Skin epidermis (tissue), 12 donors: ENCODE data around the gene ST6GALNAC5.

Source experiments
- H3K27ac ChIP-seq, 21 experiments: fragments of 200-600 bp; sonication (generic) in 11 of 21; one replicate each; pipeline ENCODE4 v1.5.0; 2020; ENCODE audit warnings: mild to moderate bottlenecking in 3 of 21, inconsistent platforms in 2 of 21, moderate library complexity in 2 of 21
- H3K4me3 ChIP-seq, 7 experiments: fragments of 200-600 bp; sonication (generic) in 2 of 7; one replicate each; pipeline ENCODE4 v1.5.0; 2020; ENCODE audit warnings: inconsistent platforms in 2 of 7, mild to moderate bottlenecking in 2 of 7, moderate library complexity in 1 of 7

Gene ST6GALNAC5

DNA sequence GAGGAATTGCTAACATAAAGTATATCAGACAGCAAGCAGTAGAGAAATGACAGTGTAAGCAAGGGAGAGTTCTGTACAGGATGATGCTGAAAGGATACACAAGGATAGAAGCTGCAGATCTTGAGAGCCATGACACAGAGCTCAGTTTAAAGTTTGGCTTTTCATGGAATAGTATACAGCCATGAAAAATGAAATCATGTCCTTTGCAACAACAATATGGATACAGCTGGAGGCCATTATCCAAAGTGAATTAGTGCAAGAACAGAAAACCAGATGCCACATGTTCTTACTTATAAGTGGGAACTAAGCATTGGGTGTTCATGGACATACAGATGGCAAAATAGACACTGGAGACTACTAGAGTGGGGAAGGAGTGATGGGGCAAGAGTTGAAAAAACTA lies 169.8 kb downstream of the ST6GALNAC5 start:
- H3K4me3 ChIP-seq = no peak overlapping the region
- H3K27ac ChIP-seq = no peak overlapping the region

GRCh38 chr1:77038000-77038399 lies 170.7 kb downstream of the ST6GALNAC5 start:
- Histone ChIP-seq H3K27ac (no peak overlapping the region), H3K4me3 (no peak overlapping the region)

DNA sequence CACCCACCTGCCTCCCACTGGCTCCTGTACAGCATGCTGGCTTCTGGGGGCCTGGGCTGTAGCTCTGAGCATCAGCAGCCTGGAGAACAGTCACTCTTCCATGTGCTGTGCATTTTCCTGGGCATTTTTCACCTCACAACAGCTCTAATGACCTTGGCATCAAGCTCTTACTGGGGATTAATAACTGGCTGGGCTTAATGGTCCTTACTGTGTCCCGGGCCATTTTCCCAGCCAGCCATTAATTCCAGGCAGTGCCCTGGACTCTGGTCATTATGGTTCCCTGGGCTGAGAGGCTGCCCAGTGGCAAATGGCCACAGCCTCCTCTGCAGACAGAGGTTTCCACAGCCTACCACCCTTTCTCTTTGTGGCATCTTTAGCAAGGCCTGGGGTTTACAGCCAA lies 171.8 kb downstream of the ST6GALNAC5 start:
- H3K4me3 ChIP-seq = no peak overlapping the region
- H3K27ac ChIP-seq = no peak overlapping the region

DNA sequence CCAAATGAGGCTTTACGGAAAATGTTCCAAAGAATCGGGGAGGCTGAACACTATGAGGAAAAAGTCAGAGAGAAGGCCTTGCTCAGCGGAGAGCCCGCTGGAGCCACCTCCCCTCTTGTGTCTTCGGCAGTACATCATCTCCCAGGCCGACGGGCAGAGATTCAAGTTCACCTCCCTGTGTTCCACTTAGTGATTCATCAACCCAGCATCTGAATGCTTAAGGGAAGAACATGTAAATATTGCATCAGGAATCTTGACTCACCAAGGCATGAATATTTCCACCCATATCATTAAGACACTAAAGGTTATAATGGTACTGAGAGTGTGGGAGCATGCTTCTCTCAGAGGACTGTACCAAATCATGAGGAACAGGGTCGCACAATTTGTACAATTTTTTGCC lies 172.5 kb downstream of the ST6GALNAC5 start:
- Histone ChIP-seq H3K27ac (no peak overlapping the region), H3K4me3 (no peak overlapping the region)

GRCh38 chr1:77040826-77041225 lies 173.5 kb downstream of the ST6GALNAC5 start:
- H3K27ac ChIP-seq = no peak overlapping the region
- no peak overlapping the region for H3K4me3 ChIP-seq

DNA sequence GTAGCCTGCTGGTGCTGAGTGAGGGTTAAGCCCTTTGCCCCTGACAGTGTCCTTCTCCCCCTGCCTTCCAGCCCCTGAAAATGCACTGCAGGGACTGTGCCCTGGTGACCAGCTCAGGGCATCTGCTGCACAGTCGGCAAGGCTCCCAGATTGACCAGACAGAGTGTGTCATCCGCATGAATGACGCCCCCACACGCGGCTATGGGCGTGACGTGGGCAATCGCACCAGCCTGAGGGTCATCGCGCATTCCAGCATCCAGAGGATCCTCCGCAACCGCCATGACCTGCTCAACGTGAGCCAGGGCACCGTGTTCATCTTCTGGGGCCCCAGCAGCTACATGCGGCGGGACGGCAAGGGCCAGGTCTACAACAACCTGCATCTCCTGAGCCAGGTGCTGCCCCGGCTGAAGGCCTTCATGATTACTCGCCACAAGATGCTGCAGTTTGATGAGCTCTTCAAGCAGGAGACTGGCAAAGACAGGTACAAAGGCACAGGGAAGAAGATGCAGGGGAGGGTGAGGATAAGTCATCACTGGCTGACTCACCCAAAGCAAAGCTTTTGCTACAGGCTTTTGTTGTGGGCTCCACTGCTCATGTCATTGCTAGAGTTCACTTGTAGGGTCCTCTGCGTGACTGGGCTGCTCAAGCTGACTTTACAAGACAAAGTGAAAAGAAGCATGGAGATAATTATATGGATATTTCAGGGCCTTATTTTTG lies 177.0 kb downstream of the ST6GALNAC5 start:
- Histone ChIP-seq H3K27ac (no peak overlapping the region), H3K4me3 (no peak overlapping the region)

DNA sequence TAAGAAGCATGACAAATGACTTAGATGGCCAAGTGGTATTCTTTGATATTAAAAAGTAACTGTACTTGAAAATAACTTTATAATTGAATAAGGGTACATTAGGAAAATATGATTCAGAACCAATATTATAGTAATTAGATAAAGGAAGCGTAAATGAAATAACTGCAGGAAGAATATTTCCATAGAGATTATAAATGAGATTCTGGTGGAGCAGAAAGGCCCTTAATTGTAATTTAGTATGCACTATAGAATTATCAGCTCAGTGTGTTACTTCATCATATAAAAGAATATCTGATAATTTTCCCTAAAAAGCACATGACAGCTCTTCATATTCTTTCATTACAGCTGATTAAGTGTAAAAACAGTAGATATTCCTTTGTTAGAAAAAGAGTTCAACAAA lies 180.3 kb downstream of the ST6GALNAC5 start:
- Histone ChIP-seq H3K27ac (no peak overlapping the region), H3K4me3 (no peak overlapping the region)

DNA sequence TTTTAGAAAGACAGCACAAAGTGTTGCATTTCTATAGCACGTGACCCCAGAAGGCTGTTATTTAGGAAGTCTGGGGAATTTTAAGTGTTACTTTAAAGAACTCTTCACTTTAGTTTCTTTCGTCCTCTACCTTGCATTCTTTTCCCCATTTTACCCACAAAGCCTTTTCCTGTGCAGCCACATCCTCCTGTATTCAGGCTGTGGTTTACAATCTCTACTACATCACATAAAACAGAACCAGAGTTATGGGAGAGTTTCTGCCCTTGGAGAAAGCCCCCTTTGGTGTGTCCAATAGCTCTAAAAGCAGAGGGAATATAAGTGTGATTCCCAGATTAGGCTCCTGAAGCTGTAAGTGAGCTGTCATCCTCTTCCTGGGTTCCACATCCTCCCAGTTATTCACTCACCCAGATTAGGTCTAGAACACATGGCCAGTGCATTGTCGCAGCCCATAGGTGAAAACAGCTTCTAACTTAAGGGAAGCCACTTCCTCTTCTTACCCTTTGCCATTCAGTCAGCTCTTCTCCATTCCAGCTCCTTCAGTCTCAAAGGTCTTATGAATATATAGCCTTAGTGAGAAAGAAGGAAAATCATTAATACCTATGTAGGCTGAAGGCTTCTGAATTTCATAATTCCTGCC lies 180.8 kb downstream of the ST6GALNAC5 start:
- no peak overlapping the region for H3K4me3 ChIP-seq
- no peak overlapping the region for H3K27ac ChIP-seq

- Histone ChIP-seq H3K4me3 (no peak overlapping the region), H3K27ac (no peak overlapping the region)
Observed at GRCh38 chr1:77048615-77049005, 181.3 kb downstream of the ST6GALNAC5 start.

- Histone ChIP-seq H3K27ac (no peak overlapping the region), H3K4me3 (no peak overlapping the region)
Observed at GRCh38 chr1:77051425-77051824, 184.1 kb downstream of the ST6GALNAC5 start.

- H3K27ac ChIP-seq = no peak overlapping the region
- H3K4me3 ChIP-seq = no peak overlapping the region
Observed at GRCh38 chr1:77056525-77056924, 189.2 kb downstream of the ST6GALNAC5 start.

DNA sequence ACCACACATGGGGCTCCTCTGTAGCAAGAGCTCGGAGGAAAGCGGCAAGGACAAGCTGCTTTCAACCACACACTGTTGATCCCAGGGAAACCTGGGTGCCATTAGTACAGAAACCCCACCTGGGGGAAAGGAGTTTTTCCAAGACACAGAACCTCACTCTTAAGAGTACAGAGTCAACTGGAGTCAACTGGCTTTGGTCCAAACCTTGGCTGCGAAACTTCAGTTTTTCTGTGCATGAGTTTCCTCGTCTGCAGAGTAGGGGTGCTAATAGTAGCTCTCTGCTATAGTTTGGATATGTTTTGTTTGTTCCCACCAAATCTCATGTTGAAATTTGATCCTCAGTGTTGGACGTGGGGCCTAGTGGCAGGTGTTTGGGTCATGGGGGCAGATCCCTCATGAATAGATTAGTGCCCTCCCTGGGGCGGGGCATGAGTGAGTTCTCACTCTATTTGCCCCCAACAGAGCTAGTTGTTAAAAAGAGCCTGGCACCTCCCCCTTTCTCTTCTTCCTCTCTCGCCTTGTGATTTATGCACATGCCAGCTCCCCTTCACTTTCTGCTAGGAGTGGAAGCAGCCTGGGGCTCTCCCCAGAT lies 190.8 kb downstream of the ST6GALNAC5 start:
- no peak overlapping the region for H3K27ac ChIP-seq
- H3K4me3 ChIP-seq = no peak overlapping the region

GRCh38 chr1:77060000-77060399 lies 192.7 kb downstream of the ST6GALNAC5 start:
- Histone ChIP-seq H3K27ac (no peak overlapping the region), H3K4me3 (no peak overlapping the region)

DNA sequence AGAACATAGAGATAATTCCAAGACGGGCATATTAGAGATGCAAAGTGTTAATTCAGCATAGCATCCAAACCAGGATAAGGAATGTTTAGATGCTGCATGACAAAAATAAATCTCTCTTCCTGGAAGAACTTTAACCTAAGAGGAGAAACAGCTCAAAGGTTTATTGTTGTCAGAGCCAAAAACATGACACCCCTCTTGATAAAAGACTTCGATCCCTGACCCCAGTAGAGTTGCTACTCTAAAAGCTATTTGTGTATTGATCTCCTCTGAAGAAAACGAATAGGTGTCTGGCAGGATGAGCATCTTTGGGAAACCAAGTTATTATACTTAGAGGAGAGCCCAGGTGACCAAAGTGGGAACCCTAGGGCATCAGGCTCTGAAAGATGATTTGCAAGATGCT lies 193.9 kb downstream of the ST6GALNAC5 start:
- H3K4me3 ChIP-seq = no peak overlapping the region
- no peak overlapping the region for H3K27ac ChIP-seq

DNA sequence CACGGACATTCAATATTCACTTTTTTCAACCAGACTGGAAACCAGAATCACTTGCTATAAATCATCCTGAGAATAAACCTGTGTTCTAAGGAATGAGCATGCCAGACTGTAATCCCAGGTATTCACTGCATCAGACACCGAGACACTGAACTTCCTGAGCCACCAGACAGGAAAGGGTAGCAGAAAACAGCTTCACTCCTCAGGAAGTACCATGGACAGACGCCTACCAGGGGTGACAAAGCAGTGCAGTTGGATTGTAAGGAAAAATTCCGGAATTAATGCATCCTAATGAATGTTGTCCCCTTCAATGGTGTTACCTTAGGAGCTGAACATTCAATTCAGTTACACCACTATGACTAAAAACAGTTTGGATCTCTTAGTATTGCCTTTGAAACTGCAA lies 195.8 kb downstream of the ST6GALNAC5 start:
- H3K4me3 ChIP-seq = no peak overlapping the region
- H3K27ac ChIP-seq = no peak overlapping the region

DNA sequence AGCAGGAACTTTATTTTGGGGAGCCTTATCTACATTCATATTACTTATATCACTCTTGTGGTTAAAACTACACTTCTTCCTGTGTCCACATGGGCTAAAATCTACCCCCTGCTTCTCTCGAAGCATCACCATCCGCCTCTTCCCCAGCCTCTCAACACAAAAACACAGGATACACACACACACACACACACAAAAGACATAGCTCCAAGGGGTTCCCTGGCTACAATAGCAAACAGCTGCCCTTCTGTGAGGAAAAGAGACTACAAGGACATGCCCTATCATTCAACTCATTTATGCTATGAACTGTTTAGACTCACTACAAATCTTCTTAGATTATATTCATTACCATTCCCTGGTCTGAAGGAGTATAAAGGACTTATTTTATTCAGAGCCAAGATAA lies 197.0 kb downstream of the ST6GALNAC5 start:
- no peak overlapping the region for H3K27ac ChIP-seq

GRCh38 chr1:77065693-77066342 lies 198.5 kb downstream of the ST6GALNAC5 start:
- H3K27ac ChIP-seq = no peak overlapping the region
- no peak overlapping the region for H3K4me3 ChIP-seq

More for the DNA sequence above, 197.0 kb downstream of the ST6GALNAC5 start:
- no peak overlapping the region for H3K4me3 ChIP-seq

DNA sequence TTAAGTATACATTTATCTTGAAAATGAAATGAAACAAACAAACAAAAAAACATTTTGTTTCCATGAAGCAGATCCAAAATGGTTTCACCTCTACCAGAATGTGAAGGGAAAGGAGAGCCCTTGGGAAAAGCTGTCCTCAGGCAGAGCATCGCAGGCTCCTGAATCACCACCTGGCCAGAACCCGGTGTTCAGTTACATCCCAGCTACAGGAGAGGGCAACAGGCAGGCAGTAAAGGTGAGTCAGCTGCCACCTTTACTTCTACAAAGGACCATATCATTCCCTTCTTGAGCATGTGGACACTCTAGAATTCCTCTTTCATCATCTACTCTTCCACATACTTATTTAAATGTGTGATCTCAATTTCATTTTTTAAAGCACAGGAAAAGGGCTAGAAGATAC lies 200.7 kb downstream of the ST6GALNAC5 start:
- Histone ChIP-seq H3K27ac (no peak overlapping the region), H3K4me3 (no peak overlapping the region)

- Histone ChIP-seq H3K4me3 (no peak overlapping the region), H3K27ac (no peak overlapping the region)
Observed at GRCh38 chr1:77076759-77077158, 209.5 kb downstream of the ST6GALNAC5 start.

- Histone ChIP-seq H3K27ac (no peak overlapping the region), H3K4me3 (no peak overlapping the region)
Observed at GRCh38 chr1:77081834-77082233, 214.6 kb downstream of the ST6GALNAC5 start.

- no peak overlapping the region for H3K27ac ChIP-seq
- no peak overlapping the region for H3K4me3 ChIP-seq
Observed at GRCh38 chr1:77084457-77084856, 217.2 kb downstream of the ST6GALNAC5 start.
